K562 (cell line): ENCODE data around the gene PKHD1.

ENCODE experiments used
- SUPT5H ChIP-seq: fragments of 450-650 bp; IDR thresholded peaks from 2 replicates; pipeline ENCODE4 v1.6.1; 2016
- TF ChIP-seq, protein P1 (sequence below), 3 experiments: IDR thresholded peaks in 2 of 3; conservative IDR thresholded peaks in 1 of 3; 2 replicates each; pipeline ENCODE4 v1.5.1; 2011 to 2012; ENCODE audit warnings: low read length in 3 of 3, mild to moderate bottlenecking in 3 of 3, control low read depth in 2 of 3, improper control_type of control experiment in 1 of 3, inconsistent platforms in 1 of 3, low read depth in 1 of 3, mixed read lengths in 1 of 3, moderate library complexity in 1 of 3; ENCODE audit not compliant: insufficient read depth in 2 of 3
- TF ChIP-seq, protein P2 (sequence below): fragments of 450-650 bp; formaldehyde crosslinking; IDR thresholded peaks from 2 replicates; pipeline ENCODE4 v1.4.0; 2022; ENCODE audit warnings: missing genetic modification characterization

DNA sequence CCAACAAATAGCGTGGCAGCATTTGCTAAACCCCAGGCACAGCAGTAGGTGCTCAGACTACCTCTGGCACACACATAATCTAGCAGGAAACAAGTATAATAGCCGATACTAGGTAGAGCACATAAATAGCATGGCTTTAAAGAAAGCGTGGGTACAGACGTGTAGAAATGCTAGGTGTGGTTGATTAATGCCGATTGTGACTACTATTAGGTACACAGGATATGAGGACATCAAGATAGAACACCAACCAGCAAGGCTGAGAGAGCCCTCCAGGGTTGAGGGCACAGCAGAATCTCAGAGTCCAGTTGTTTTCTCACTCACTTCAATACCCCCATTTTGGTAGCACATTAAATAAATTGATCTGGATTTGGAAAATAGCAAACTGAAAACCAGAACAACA is 100.5 kb downstream of the PKHD1 start:
- TF ChIP-seq, protein P1, sequence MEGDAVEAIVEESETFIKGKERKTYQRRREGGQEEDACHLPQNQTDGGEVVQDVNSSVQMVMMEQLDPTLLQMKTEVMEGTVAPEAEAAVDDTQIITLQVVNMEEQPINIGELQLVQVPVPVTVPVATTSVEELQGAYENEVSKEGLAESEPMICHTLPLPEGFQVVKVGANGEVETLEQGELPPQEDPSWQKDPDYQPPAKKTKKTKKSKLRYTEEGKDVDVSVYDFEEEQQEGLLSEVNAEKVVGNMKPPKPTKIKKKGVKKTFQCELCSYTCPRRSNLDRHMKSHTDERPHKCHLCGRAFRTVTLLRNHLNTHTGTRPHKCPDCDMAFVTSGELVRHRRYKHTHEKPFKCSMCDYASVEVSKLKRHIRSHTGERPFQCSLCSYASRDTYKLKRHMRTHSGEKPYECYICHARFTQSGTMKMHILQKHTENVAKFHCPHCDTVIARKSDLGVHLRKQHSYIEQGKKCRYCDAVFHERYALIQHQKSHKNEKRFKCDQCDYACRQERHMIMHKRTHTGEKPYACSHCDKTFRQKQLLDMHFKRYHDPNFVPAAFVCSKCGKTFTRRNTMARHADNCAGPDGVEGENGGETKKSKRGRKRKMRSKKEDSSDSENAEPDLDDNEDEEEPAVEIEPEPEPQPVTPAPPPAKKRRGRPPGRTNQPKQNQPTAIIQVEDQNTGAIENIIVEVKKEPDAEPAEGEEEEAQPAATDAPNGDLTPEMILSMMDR (IDR thresholded peaks at IDR 0.05 in 2 of 3, conservative IDR thresholded peaks at IDR 0.05 in 1 of 3; ENCODE audit: insufficient read depth in 2 of 3, low read depth in 1 of 3, low read length in 3 of 3), result no peak
- no peak for TF ChIP-seq SUPT5H
- TF ChIP-seq, protein P2, sequence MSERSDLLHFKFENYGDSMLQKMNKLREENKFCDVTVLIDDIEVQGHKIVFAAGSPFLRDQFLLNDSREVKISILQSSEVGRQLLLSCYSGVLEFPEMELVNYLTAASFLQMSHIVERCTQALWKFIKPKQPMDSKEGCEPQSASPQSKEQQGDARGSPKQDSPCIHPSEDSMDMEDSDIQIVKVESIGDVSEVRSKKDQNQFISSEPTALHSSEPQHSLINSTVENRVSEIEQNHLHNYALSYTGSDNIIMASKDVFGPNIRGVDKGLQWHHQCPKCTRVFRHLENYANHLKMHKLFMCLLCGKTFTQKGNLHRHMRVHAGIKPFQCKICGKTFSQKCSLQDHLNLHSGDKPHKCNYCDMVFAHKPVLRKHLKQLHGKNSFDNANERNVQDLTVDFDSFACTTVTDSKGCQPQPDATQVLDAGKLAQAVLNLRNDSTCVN, result no peak
